ENCODE data around the gene MYH8. TPM values are rescaled to one million over a fixed set of nuclear protein-coding genes. Genes with fewer than 3 reads are reported as not detected.

MYH8 gene
- polyA plus RNA-seq, 1 of the 3 experiments (the other 2 are of a cell fraction), result under 0.01 TPM

DNA sequence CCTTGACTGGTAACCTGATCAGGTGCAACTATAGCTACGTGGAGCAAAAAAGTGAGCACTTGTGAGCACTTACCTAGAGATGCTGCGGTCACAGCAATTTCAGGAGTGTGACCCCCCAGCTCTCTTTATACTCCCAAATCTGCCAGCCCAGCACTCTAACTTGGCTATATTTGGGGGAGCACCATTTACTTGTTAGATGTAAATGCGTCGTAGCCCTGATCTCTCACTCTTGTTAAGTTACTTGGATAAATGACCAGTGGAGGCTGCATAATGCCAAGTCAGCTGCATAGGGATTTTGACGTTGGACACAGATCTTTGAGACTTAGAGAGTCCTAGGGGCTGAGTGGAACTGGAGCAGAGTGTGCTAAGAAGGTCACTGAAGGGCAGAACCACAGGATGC lies 48.8 kb downstream of the MYH8 start, which contains the start of gene MYH13:
Gene MYH13 (minus strand): TSS at position 101 of the 400 bp plus-strand sequence. CDS start 8,476 bp downstream, outside the sequence.
- no peaks in the 10 kb centered on the region for H3K9me3 ChIP-seq
- H3K36me3 ChIP-seq (replicated peaks in 1 of 2; ENCODE audit: control insufficient read depth in 1 of 2, insufficient read depth in 2 of 2, low read length in 1 of 2), result no peaks in the 10 kb centered on the region
- no peaks in the 10 kb centered on the region for H3F3A ChIP-seq (replicated peaks; ENCODE audit: insufficient read depth)
- H4K20me1 ChIP-seq (ENCODE audit: insufficient read depth), result no peaks in the 10 kb centered on the region
- H2AFZ ChIP-seq (ENCODE audit: low read depth), result no peak within 1 kb of the TSS
- H3K27me3 ChIP-seq (ENCODE audit: insufficient read depth), result no peaks in the 10 kb centered on the region
- H3K9ac ChIP-seq, result no peak within 1 kb of the TSS
- no peaks in the 10 kb centered on the region for H3K9me2 ChIP-seq
- POLR2A ChIA-PET, result no interaction called here
- no peak within 1 kb of the TSS for H3K4me2 ChIP-seq
- no peak for DNase-seq
- CTCF ChIA-PET, result no interaction called here
- no peaks in the 10 kb centered on the region for H3K4me1 ChIP-seq (ENCODE audit: control insufficient read depth in 1 of 2, insufficient read depth in 2 of 2, low read depth in 1 of 2, low read length in 1 of 2)
- no peak within 1 kb of the TSS for H3K27ac ChIP-seq (ENCODE audit: low read depth in 2 of 2, low read length in 1 of 2)
- H3K4me3 ChIP-seq (ENCODE audit: low read depth in 2 of 2, low read length in 1 of 2), result no peak within 1 kb of the TSS
- WGBS (ENCODE audit: low lambda C conversion rate), result 8% methylated on average over 5 of the region's 5 CpGs
- no peak for TF ChIP-seq FOXM1 (IDR thresholded peaks at IDR 0.05; ENCODE audit: low read depth)
- TF ChIP-seq, protein P1, sequence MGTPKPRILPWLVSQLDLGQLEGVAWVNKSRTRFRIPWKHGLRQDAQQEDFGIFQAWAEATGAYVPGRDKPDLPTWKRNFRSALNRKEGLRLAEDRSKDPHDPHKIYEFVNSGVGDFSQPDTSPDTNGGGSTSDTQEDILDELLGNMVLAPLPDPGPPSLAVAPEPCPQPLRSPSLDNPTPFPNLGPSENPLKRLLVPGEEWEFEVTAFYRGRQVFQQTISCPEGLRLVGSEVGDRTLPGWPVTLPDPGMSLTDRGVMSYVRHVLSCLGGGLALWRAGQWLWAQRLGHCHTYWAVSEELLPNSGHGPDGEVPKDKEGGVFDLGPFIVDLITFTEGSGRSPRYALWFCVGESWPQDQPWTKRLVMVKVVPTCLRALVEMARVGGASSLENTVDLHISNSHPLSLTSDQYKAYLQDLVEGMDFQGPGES (IDR thresholded peaks at IDR 0.05; ENCODE audit: low read depth, low read length), result no peak
- TF ChIP-seq MEF2A (IDR thresholded peaks at IDR 0.05; ENCODE audit: borderline replicate concordance, low read depth), result no peak
- TF ChIP-seq, protein P2, sequence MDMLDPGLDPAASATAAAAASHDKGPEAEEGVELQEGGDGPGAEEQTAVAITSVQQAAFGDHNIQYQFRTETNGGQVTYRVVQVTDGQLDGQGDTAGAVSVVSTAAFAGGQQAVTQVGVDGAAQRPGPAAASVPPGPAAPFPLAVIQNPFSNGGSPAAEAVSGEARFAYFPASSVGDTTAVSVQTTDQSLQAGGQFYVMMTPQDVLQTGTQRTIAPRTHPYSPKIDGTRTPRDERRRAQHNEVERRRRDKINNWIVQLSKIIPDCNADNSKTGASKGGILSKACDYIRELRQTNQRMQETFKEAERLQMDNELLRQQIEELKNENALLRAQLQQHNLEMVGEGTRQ (IDR thresholded peaks at IDR 0.05; ENCODE audit: borderline replicate concordance, low read depth, low read length), result no peak
- no peak for TF ChIP-seq EP300 (IDR thresholded peaks at IDR 0.05; ENCODE audit: borderline replicate concordance in 1 of 2, low read depth in 1 of 2, low read length in 1 of 2)
- no peak for TF ChIP-seq RCOR1 (IDR thresholded peaks at IDR 0.05; ENCODE audit: low read length)
- no peak for TF ChIP-seq GABPA (IDR thresholded peaks at IDR 0.05; ENCODE audit: low read depth)
- TF ChIP-seq TEAD4 (IDR thresholded peaks at IDR 0.05; ENCODE audit: borderline replicate concordance, insufficient read depth), result no peak
- TF ChIP-seq YY1 (IDR thresholded peaks at IDR 0.05; ENCODE audit: low read depth), result no peak
- no peaks in the 10 kb centered on the region for H3K79me2 ChIP-seq (ENCODE audit: insufficient read depth)

- H3K4me3 ChIP-seq (ENCODE audit: low read depth in 2 of 2, low read length in 1 of 2), result no peak overlapping the region
- 4% methylated on average over 7 of the region's 7 CpGs for whole genome bisulfite sequencing (ENCODE audit: low lambda C conversion rate)
- CTCF ChIA-PET, result no interaction called here
Observed at GRCh38 chr17:10370016-10370608, 51.6 kb downstream of the MYH8 start.

More at GRCh38 chr17:10370016-10370608, 51.6 kb downstream of the MYH8 start:
- H3K4me2 ChIP-seq, result no peak overlapping the region
- no peaks in the 10 kb centered on the region for H3K9me3 ChIP-seq
- TF ChIP-seq RCOR1 (IDR thresholded peaks at IDR 0.05; ENCODE audit: low read length) (no peak), YY1 (IDR thresholded peaks at IDR 0.05; ENCODE audit: low read depth) (no peak), NFIC (IDR thresholded peaks at IDR 0.05; ENCODE audit: borderline replicate concordance) (no peak)
- no peaks in the 10 kb centered on the region for H3K36me3 ChIP-seq (replicated peaks in 1 of 2; ENCODE audit: control insufficient read depth in 1 of 2, insufficient read depth in 2 of 2, low read length in 1 of 2)
- H3K9ac ChIP-seq, result no peak overlapping the region
- no peaks in the 10 kb centered on the region for H3F3A ChIP-seq (replicated peaks; ENCODE audit: insufficient read depth)
- POLR2A ChIA-PET, result no interaction called here
- H3K27ac ChIP-seq (ENCODE audit: low read depth in 2 of 2, low read length in 1 of 2), result no peak overlapping the region
- no peak for DNase-seq
- no peaks in the 10 kb centered on the region for H4K20me1 ChIP-seq (ENCODE audit: insufficient read depth)
- H3K9me2 ChIP-seq, result no peaks in the 10 kb centered on the region
- H3K27me3 ChIP-seq (ENCODE audit: insufficient read depth), result peaks cover 2% of the 10 kb centered on the region; the same call in 1 of the 2 replicates
- no peaks in the 10 kb centered on the region for H3K79me2 ChIP-seq (ENCODE audit: insufficient read depth)
- H2AFZ ChIP-seq (ENCODE audit: low read depth), result no peak overlapping the region
- no peaks in the 10 kb centered on the region for H3K4me1 ChIP-seq (ENCODE audit: control insufficient read depth in 1 of 2, insufficient read depth in 2 of 2, low read depth in 1 of 2, low read length in 1 of 2)
